LNCAP (cell line): Measurements from ENCODE around the gene PAPPA.

Source experiments
- TF ChIP-seq, protein P1 (sequence below): fragments of 450-650 bp; IDR thresholded peaks from 2 replicates; pipeline ENCODE4 v1.5.1; 2017; ENCODE audit warnings: mild to moderate bottlenecking

Gene PAPPA

DNA sequence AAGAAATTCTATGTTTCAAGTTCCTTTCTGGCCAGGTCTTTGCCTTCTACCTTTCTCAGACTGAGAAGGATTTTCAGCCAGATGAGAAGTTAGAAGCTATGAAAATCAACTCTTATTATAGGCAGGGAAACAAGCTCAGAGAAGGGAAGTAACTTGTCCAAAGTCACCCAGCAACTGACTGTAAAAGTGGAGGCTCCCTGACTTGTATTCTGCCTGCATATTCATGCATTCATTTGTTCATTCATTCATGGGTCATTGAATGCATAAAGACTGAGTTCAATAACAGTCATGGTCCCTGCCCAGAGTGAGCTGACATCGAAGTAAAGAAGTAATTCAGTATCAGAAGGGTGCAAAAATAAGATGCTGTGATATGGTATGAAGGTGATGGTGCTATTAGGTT lies 239.6 kb downstream of the PAPPA start:
- TF ChIP-seq, protein P1, sequence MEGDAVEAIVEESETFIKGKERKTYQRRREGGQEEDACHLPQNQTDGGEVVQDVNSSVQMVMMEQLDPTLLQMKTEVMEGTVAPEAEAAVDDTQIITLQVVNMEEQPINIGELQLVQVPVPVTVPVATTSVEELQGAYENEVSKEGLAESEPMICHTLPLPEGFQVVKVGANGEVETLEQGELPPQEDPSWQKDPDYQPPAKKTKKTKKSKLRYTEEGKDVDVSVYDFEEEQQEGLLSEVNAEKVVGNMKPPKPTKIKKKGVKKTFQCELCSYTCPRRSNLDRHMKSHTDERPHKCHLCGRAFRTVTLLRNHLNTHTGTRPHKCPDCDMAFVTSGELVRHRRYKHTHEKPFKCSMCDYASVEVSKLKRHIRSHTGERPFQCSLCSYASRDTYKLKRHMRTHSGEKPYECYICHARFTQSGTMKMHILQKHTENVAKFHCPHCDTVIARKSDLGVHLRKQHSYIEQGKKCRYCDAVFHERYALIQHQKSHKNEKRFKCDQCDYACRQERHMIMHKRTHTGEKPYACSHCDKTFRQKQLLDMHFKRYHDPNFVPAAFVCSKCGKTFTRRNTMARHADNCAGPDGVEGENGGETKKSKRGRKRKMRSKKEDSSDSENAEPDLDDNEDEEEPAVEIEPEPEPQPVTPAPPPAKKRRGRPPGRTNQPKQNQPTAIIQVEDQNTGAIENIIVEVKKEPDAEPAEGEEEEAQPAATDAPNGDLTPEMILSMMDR: no peak

DNA sequence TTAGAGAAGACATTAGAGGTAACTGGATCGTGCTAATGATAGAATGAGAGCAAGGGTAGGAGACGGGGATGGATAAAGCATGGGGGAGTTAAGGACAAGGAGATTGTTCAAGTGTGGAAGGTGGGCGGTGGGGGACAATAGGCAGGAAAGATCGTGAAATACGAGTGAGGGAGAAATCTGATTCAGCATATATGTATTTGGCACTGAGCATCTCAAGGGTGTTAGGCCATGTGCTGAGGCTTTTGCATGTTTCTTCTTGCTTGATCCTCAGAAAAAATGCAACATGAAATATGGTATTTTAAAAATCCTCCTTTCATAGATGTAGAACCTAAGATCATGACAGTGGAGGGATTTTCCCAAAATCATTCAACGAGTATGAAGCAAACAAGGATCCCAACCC lies 240.5 kb downstream of the PAPPA start:
- TF ChIP-seq, protein P1: no peak

- TF ChIP-seq, protein P1: no peak
Observed at GRCh38 chr9:116394894-116395698, 241.5 kb downstream of the PAPPA start.

DNA sequence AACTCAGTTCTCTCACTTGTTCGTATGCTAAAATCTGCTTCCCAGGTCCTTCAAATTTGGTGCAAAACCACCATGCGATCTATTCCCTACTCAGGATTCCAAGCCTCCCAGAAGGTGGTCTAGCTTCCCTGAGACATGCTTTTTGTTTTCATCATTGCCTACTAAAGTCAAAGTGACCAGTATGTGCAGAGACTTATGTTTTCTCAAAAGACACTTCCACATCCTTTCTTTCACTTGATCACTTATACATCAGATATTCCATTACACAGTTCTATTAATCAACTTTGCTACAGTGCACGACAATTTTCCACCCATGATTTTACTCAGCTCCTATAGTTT lies 242.1 kb downstream of the PAPPA start:
- TF ChIP-seq, protein P1: no peak

GRCh38 chr9:116403171-116403570 lies 249.6 kb downstream of the PAPPA start:
- TF ChIP-seq, protein P1: no peak

GRCh38 chr9:116404228-116404627 lies 250.6 kb downstream of the PAPPA start:
- TF ChIP-seq, protein P1: no peak

- TF ChIP-seq, protein P1: no peak
Observed at GRCh38 chr9:116405321-116405720, 251.7 kb downstream of the PAPPA start.

GRCh38 chr9:116406469-116406868 lies 252.9 kb downstream of the PAPPA start:
- TF ChIP-seq, protein P1: no peak
